Midbrain (tissue), 1 donor: ENCODE results near the gene HELQ.
"Not testable (repeated sequence)": the region's sequence is repeated elsewhere in the genome, so short reads cannot be mapped to it uniquely, and the experiment has no call there.

Experiments
- DNase-seq: peaks from one replicate; lab custom pipeline; 2025; lab: John Stamatoyannopoulos, UW

The HELQ gene

GRCh38 chr4:83431200-83431599, 24.4 kb downstream of the HELQ start:
- DNase-seq: no peak

- no peak for DNase-seq
These were observed 37.4 kb downstream of the HELQ start for GRCh38 chr4:83418211-83418610.

GRCh38 chr4:83417566-83417965, 38.1 kb downstream of the HELQ start:
- no peak for DNase-seq

- DNase-seq: no peak
These were observed 41.9 kb downstream of the HELQ start for GRCh38 chr4:83413676-83414075.

- DNase-seq: no peak
These were observed 46.7 kb downstream of the HELQ start for GRCh38 chr4:83408908-83409307.

GRCh38 chr4:83405844-83406816, 49.5 kb downstream of the HELQ start:
- DNase-seq: no peak

GRCh38 chr4:83398158-83398557, 57.5 kb downstream of the HELQ start:
- DNase-seq: not testable (repeated sequence)

GRCh38 chr4:83393908-83394307, 61.7 kb downstream of the HELQ start:
- DNase-seq: no peak

- no peak for DNase-seq
These were observed 63.1 kb downstream of the HELQ start for GRCh38 chr4:83392562-83392961.

- DNase-seq: no peak
These were observed 64.7 kb downstream of the HELQ start for GRCh38 chr4:83390944-83391343.

GRCh38 chr4:83389756-83390505, 65.7 kb downstream of the HELQ start:
- no peak for DNase-seq

- DNase-seq: no peak
These were observed 66.4 kb downstream of the HELQ start for GRCh38 chr4:83389037-83389720.

- no peak for DNase-seq
These were observed 67.3 kb downstream of the HELQ start for GRCh38 chr4:83388313-83388676.

- DNase-seq: no peak
These were observed 67.9 kb downstream of the HELQ start for GRCh38 chr4:83387476-83388312.

GRCh38 chr4:83387012-83387411, 68.6 kb downstream of the HELQ start:
- no peak for DNase-seq

- DNase-seq: no peak
These were observed 72.8 kb downstream of the HELQ start for GRCh38 chr4:83382850-83383249.

GRCh38 chr4:83381173-83381572, 74.5 kb downstream of the HELQ start:
- no peak for DNase-seq

GRCh38 chr4:83378419-83378818, 77.2 kb downstream of the HELQ start:
- no peak for DNase-seq

GRCh38 chr4:83372931-83373330, 82.7 kb downstream of the HELQ start:
- DNase-seq: no peak

- DNase-seq: no peak
These were observed 83.7 kb downstream of the HELQ start for GRCh38 chr4:83371936-83372335.

- no peak for DNase-seq
These were observed 84.4 kb downstream of the HELQ start for GRCh38 chr4:83371235-83371634.

GRCh38 chr4:83370640-83370906, 85.0 kb downstream of the HELQ start:
- no peak for DNase-seq
